ENCODE data around the gene PNMA8B.

Gene PNMA8B, protein sequence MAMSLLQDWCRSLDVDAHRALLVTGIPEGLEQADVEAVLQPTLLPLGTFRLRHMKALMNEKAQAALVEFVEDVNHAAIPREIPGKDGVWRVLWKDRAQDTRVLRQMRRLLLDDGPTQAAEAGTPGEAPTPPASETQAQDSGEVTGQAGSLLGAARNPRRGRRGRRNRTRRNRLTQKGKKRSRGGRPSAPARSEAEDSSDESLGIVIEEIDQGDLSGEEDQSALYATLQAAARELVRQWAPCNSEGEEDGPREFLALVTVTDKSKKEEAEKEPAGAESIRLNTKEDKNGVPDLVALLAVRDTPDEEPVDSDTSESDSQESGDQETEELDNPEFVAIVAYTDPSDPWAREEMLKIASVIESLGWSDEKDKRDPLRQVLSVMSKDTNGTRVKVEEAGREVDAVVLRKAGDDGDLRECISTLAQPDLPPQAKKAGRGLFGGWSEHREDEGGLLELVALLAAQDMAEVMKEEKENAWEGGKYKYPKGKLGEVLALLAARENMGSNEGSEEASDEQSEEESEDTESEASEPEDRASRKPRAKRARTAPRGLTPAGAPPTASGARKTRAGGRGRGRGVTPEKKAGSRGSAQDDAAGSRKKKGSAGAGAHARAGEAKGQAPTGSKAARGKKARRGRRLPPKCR

DNA sequence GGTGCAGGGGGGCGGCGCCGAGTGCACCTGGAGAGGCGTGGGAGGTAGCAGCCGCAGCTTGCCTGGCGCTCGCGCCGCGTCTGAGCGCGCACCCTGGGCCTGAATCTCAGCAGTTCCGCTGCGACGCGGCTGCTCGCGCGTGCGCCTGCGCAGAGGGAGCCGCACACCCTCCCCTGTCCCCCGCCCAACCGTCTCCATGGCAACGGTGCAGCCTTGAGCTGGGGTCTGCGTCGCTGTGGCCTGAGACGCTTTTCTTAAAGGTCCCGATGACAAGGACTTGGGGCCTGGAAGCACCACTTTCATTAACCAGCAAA is at the start of gene PNMA8B:
PNMA8B (minus strand) TSS at position 82 of the 314 bp plus-strand sequence. CDS start 402 bp downstream, outside the sequence.
- DNase-seq (ENCODE audit: low read depth, low spot score), result peak; percentile 14
- peak within 1 kb of the TSS; percentile 31 for H3K4me3 ChIP-seq (ENCODE audit: low read depth, low read length)
- TF ChIP-seq, protein P1, sequence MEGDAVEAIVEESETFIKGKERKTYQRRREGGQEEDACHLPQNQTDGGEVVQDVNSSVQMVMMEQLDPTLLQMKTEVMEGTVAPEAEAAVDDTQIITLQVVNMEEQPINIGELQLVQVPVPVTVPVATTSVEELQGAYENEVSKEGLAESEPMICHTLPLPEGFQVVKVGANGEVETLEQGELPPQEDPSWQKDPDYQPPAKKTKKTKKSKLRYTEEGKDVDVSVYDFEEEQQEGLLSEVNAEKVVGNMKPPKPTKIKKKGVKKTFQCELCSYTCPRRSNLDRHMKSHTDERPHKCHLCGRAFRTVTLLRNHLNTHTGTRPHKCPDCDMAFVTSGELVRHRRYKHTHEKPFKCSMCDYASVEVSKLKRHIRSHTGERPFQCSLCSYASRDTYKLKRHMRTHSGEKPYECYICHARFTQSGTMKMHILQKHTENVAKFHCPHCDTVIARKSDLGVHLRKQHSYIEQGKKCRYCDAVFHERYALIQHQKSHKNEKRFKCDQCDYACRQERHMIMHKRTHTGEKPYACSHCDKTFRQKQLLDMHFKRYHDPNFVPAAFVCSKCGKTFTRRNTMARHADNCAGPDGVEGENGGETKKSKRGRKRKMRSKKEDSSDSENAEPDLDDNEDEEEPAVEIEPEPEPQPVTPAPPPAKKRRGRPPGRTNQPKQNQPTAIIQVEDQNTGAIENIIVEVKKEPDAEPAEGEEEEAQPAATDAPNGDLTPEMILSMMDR (IDR thresholded peaks at IDR 0.05; ENCODE audit: low read depth, low read length), result no peak
- in situ Hi-C loops (cut with HindIII; ENCODE audit: low sequenced_read_pairs), result no loop called here

DNA sequence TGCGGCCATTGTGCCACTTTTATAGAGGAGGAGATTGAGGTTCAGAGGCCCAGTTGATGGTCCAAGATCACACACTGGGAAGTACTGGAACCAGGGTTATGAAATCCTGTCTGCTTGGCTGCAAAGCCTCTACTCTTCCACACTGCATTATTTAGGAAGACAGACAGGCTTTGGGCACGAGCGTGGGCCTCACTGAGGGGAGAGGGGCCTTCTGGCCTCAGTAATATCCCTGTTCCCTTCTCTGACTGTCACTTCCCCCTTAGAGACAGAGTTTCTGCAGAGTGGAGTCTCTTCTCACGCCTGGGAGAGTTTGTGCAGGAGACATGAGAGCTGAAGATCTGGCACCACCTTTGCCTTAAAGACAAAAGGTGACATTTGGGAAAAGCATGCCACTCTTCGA is 49.0 kb upstream of the PNMA8B start:
- no peak for DNase-seq (ENCODE audit: low read depth, low spot score)
- in situ Hi-C loops (cut with HindIII; ENCODE audit: low sequenced_read_pairs), result no loop called here
- no peak overlapping the region for H3K4me3 ChIP-seq (ENCODE audit: low read depth, low read length)
- TF ChIP-seq, protein P1 (IDR thresholded peaks at IDR 0.05; ENCODE audit: low read depth, low read length), result no peak

DNA sequence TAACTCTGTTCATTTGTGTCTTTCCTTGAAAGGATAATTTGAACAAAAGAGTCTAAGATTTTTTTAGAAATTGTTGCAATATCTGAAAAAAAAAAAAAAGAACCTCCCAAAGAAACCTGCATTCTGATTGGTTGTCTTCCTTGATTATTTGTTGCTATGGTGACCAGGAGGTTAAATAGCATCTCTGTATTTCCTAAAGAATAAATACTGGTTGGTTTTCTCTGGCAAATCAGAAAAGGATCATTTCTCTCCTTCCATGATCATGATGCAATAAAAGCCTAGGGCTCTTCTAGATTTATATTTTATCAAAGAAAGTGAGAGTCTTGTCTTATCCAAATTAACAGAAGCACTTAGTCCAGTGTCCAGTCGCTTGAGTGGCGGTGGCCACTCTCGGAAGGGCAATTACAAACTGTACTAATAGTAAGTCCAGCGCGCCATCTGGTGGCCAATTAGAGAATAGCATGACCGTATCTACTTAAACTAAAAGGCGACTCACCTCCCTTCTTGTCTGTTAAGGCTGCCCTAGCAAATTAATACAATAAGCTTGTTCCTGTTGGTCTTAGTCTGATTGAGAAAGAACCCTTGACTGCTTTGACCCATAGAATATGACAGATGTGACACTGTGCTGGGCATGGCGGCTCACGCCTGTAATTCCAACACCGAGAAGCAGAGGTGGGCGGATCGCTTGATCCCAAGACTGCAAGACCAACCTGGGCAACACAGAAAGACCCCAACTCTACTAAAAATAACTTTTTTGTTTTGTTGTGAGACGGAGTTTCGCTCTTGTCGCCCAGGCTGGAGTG is 47.0 kb upstream of the PNMA8B start:
- TF ChIP-seq, protein P1 (IDR thresholded peaks at IDR 0.05; ENCODE audit: low read depth, low read length), result peak; percentile 76
- DNase-seq (ENCODE audit: low read depth, low spot score), result peak; percentile 89
- no peak overlapping the region for H3K4me3 ChIP-seq (ENCODE audit: low read depth, low read length)
- in situ Hi-C loops (cut with HindIII; ENCODE audit: low sequenced_read_pairs), result no loop called here

DNA sequence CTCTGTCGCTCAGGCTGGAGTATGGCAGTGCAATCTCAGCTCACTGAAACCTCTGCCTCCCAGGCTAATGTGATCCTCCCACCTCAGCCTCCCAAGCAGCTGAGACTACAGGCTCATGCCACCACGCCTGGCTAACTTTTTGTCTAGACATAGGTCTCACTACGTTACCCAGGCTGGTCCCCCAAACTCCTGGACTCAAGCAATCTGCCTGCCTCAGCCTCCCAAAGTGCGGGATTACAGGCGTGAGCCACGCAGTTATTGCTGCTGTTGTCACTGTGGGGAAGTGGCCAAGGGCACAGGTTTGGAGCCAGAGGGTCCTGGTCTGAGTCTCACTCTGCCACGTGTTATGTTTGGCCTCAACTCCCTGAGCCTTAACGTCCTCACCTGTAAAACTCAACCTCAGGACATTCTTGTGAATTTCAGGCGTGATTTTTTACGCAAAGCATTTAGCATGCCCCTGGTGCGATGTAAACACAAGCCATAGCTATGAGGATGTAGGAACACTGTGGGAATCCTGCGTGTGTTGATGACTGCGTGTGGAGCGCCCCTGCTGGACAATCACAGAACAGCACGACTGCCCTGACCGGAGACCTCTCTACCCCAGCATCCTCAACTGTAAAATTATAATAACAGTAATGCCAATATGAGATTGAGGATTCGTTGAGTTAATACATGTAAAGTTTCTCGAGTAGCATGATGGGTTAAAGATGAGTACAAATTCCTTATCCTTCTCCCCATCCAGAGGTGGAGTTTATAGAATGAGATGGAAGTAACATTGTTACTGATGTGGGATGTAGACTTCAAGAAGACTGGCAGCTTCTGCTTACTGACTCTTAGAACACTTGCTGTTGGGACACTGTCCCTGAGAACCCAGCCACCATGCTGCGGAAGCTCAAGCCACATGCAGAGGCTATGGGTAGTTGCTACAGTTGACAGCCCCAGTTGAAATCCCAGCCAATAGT is 41.8 kb upstream of the PNMA8B start:
- TF ChIP-seq, protein P1 (IDR thresholded peaks at IDR 0.05; ENCODE audit: low read depth, low read length), result peak; percentile 94
- no peak overlapping the region for H3K4me3 ChIP-seq (ENCODE audit: low read depth, low read length)
- in situ Hi-C loops (cut with HindIII; ENCODE audit: low sequenced_read_pairs), result no loop called here
- DNase-seq (ENCODE audit: low read depth, low spot score), result no peak

DNA sequence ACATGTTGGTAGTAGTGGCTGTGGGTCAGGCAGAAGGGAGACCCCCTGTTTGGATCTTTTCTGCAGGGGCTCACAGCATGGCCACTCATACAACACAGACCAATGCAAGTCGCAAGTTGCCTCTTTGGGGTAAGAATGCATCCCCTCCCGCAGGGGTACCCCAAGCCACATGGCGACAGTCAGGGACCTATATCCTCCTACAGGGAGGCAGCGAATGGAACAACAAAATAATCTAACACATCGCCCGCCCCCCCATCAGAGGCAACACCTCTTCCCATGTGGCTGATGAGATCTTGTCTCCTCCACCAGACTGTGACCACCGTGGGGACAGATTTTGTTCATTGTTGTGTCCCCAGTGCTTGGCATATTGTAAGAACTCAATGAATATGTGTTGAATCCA is 40.7 kb upstream of the PNMA8B start:
- in situ Hi-C loops (cut with HindIII; ENCODE audit: low sequenced_read_pairs), result no loop called here
- H3K4me3 ChIP-seq (ENCODE audit: low read depth, low read length), result no peak overlapping the region
- DNase-seq (ENCODE audit: low read depth, low spot score), result no peak
- TF ChIP-seq, protein P1 (IDR thresholded peaks at IDR 0.05; ENCODE audit: low read depth, low read length), result no peak

Data from astrocyte of the spinal cord (primary cell).